Neuronal stem cell (in vitro differentiated cells): ENCODE measurements around the gene XRCC6.
"Not testable (repeated sequence)": the region's sequence is repeated elsewhere in the genome, so short reads cannot be mapped to it uniquely, and the experiment has no call there.

Source experiments
- DNase-seq: peaks from one replicate; pipeline ENCODE4 v3.0.0-alpha.2; 2013; ENCODE audit warnings: low spot score
- H2AFZ ChIP-seq: one replicate; pipeline ENCODE4 v1.6.1; 2013; ENCODE audit warnings: mild to moderate bottlenecking, low read length, inconsistent platforms
- H2AK5ac ChIP-seq: 2 replicates; pipeline ENCODE4 v1.6.1; 2013; ENCODE audit warnings: low read depth, mild to moderate bottlenecking, inconsistent platforms, low read length, moderate library complexity, mixed read lengths
- H2BK120ac ChIP-seq: 2 replicates; pipeline ENCODE4 v1.6.1; 2013; ENCODE audit warnings: low read depth, mild to moderate bottlenecking, inconsistent platforms, low read length, moderate library complexity, mixed read lengths
- H2BK12ac ChIP-seq: one replicate; pipeline ENCODE4 v1.6.1; 2013; ENCODE audit warnings: low read length, inconsistent platforms
- H2BK15ac ChIP-seq: 2 replicates; pipeline ENCODE4 v1.6.1; 2013; ENCODE audit warnings: mild to moderate bottlenecking, low read length, inconsistent platforms, mixed read lengths
- H2BK5ac ChIP-seq: one replicate; pipeline ENCODE4 v1.6.1; 2013; ENCODE audit warnings: inconsistent platforms, mild to moderate bottlenecking, low read length, moderate library complexity
- H3K14ac ChIP-seq: one replicate; pipeline ENCODE4 v1.6.1; 2013; ENCODE audit warnings: low read length, inconsistent platforms
- H3K18ac ChIP-seq: 2 replicates; pipeline ENCODE4 v1.6.1; 2013; ENCODE audit warnings: low read length, inconsistent platforms
- H3K23ac ChIP-seq: 2 replicates; pipeline ENCODE4 v1.6.1; 2013; ENCODE audit warnings: low read depth, mild to moderate bottlenecking, mixed read lengths, low read length, inconsistent platforms; ENCODE audit not compliant: poor library complexity
- H3K27ac ChIP-seq: replicated peaks from 3 replicates; pipeline ENCODE4 v1.5.1; 2013; ENCODE audit warnings: low read length, inconsistent platforms
- H3K27me3 ChIP-seq, 3 experiments: 2 replicates each; pipeline ENCODE4 v1.6.1; 2013; ENCODE audit warnings: low read length in 3 of 3, mild to moderate bottlenecking in 2 of 3, inconsistent platforms in 1 of 3, low read depth in 1 of 3, mixed read lengths in 1 of 3, moderate library complexity in 1 of 3; ENCODE audit not compliant: control insufficient read depth in 3 of 3, insufficient read depth in 3 of 3
- H3K36me3 ChIP-seq, 2 donors: replicated peaks in 1 of 2; 2 replicates each; pipeline ENCODE4 v1.6.1; 2013; ENCODE audit warnings: low read length in 2 of 2; ENCODE audit not compliant: control insufficient read depth in 2 of 2, insufficient read depth in 2 of 2
- H3K4ac ChIP-seq: 2 replicates; pipeline ENCODE4 v1.6.1; 2013; ENCODE audit warnings: inconsistent platforms, mild to moderate bottlenecking, low read length, moderate library complexity
- H3K4me1 ChIP-seq, 2 donors: 1 replicate in 1 of 2; 2 replicates in 1 of 2; pipeline ENCODE4 v1.6.1; 2013; ENCODE audit warnings: low read length in 2 of 2, low read depth in 1 of 2; ENCODE audit not compliant: control insufficient read depth in 2 of 2, insufficient read depth in 1 of 2
- H3K4me2 ChIP-seq: one replicate; pipeline ENCODE4 v1.6.1; 2013; ENCODE audit warnings: mild to moderate bottlenecking, low read length, inconsistent platforms; ENCODE audit not compliant: insufficient read depth, poor library complexity, severe bottlenecking
- H3K4me3 ChIP-seq, 2 donors: 2 replicates each; pipeline ENCODE4 v1.5.1; 2013; ENCODE audit warnings: low read length in 2 of 2, mild to moderate bottlenecking in 2 of 2, inconsistent platforms in 1 of 2, moderate library complexity in 1 of 2
- H3K79me1 ChIP-seq: one replicate; pipeline ENCODE4 v1.6.1; 2013; ENCODE audit warnings: low read depth, mild to moderate bottlenecking, inconsistent platforms, low read length, moderate library complexity
- H3K9ac ChIP-seq: one replicate; pipeline ENCODE4 v1.6.1; 2013; ENCODE audit warnings: mild to moderate bottlenecking, low read depth, low read length, inconsistent platforms; ENCODE audit not compliant: poor library complexity
- H3K9me3 ChIP-seq, 2 donors: replicated peaks in 1 of 2; 2 replicates each; pipeline versions ENCODE3 to v1.6.1; 2013; ENCODE audit warnings: low read length in 2 of 2, mild to moderate bottlenecking in 2 of 2, inconsistent platforms in 1 of 2, low read depth in 1 of 2, mixed read lengths in 1 of 2, moderate library complexity in 1 of 2; ENCODE audit not compliant: control insufficient read depth in 2 of 2, insufficient read depth in 1 of 2
- H4K8ac ChIP-seq: one replicate; pipeline ENCODE4 v1.6.1; 2013; ENCODE audit warnings: low read depth, mild to moderate bottlenecking, inconsistent platforms, low read length, moderate library complexity
- H4K91ac ChIP-seq: one replicate; pipeline ENCODE4 v1.6.1; 2013; ENCODE audit warnings: low read length, low read depth, mild to moderate bottlenecking, inconsistent platforms; ENCODE audit not compliant: poor library complexity
- WGBS, 2 donors: extraction: QIAGEN DNeasy Blood & Tissue Kit; methylation state at CpG; one replicate each; pipeline ENCODE4 v1.1.7; 2013; ENCODE audit warnings: missing lambda C conversion rate in 2 of 2, mixed read lengths in 1 of 2; ENCODE audit not compliant: insufficient read length in 2 of 2, insufficient replicate concordance in 1 of 2; ENCODE audit errors: extremely low coverage in 2 of 2; 5-methylcytosine and 5-hydroxymethylcytosine counted together

Gene XRCC6

DNA sequence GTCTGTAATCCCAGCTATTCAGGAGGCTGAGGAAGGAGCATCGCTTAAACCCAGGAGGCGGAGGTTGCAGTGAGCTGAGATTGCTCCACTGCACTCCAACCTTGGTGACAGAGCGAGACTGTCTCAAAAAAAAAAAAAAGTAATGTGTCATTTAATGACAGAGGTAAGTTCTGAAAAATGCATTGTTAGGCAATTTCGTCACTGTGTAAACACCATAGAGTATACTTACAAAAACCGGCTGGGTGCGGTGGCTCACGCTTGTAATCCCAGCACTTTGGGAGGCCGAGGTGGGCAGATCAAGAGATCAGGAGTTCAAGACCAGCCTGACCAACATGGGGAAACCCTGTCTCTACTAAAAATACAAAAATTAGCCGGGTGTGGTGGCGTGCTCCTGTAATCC lies 51.0 kb downstream of the XRCC6 start:
- H3K4me2 ChIP-seq, H3K27me3 ChIP-seq, H4K8ac ChIP-seq, H3K14ac ChIP-seq, H2BK12ac ChIP-seq, H2BK5ac ChIP-seq, H2BK15ac ChIP-seq, H2BK120ac ChIP-seq, H3K4me3 ChIP-seq, H3K23ac ChIP-seq, H3K4ac ChIP-seq, H3K27ac ChIP-seq, H3K79me1 ChIP-seq, H3K18ac ChIP-seq, H3K4me1 ChIP-seq, H2AFZ ChIP-seq, H4K91ac ChIP-seq, H2AK5ac ChIP-seq, DNase-seq, H3K9me3 ChIP-seq, H3K9ac ChIP-seq: not testable (repeated sequence)
- peaks cover 8 to 43% of the 10 kb centered on the region in 2 donors for H3K36me3 ChIP-seq
- no CpG with 5 or more reads among the region's 10 CpGs for WGBS, 2 donors

DNA sequence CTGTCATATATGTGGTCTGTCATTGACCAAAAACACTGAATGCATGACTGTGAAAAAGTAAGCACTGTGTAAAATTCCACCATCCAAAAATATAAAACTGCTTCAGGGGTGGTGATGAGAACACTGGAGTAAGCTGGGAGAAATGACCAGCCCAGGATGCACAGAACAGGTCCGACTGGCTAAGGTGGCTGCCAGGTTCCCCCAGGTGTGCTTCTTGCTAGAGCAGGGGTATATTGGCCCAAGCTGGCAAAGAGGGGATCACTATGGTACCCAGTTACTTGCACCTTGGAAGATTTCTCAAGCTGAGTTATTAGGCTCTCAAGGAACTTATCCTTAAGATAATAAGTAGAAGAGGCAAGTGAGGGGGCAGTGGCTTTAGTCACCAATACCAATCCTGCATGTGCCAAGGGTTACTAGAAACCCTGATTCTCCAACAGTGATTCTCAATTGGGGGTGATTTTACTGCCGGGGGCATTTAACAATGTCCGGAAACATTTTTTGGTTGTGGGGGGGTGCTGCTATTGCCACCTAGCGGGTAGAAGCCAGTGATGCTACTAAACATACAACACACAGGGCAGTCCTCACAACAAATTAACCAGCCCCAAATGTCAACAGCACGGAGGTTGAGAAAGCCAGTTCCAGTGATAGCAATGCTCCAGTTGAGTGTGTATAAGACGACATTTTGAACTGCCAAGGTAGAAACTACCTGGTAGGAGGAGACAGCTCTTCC lies 51.9 kb downstream of the XRCC6 start:
- no peak overlapping the region for H3K14ac ChIP-seq
- no peak overlapping the region for H3K23ac ChIP-seq
- H3K9me3 ChIP-seq = no peaks in the 10 kb centered on the region
- H3K36me3 ChIP-seq = peaks cover 10 to 50% of the 10 kb centered on the region in 2 donors
- no peak overlapping the region for H2AK5ac ChIP-seq
- H2BK15ac ChIP-seq = no peak overlapping the region
- no CpG with 5 or more reads among the region's 6 CpGs for WGBS, 2 donors
- H3K4me2 ChIP-seq = no peak overlapping the region
- peaks cover 0 to 1% of the 10 kb centered on the region in 2 donors for H3K4me1 ChIP-seq
- peak overlapping the region in 1 of 2 donors; percentile 51 for H3K4me3 ChIP-seq
- H4K8ac ChIP-seq = no peak overlapping the region
- H2BK12ac ChIP-seq = no peak overlapping the region
- no peak overlapping the region for H3K4ac ChIP-seq
- H2BK120ac ChIP-seq = no peak overlapping the region
- no peak overlapping the region for H2BK5ac ChIP-seq
- no peak overlapping the region for H3K18ac ChIP-seq
- H3K9ac ChIP-seq = no peak overlapping the region
- no peak overlapping the region for H2AFZ ChIP-seq
- no peaks in the 10 kb centered on the region for H3K27me3 ChIP-seq
- H4K91ac ChIP-seq = no peak overlapping the region
- no peaks in the 10 kb centered on the region for H3K79me1 ChIP-seq
- H3K27ac ChIP-seq = no peak overlapping the region
- DNase-seq = no peak

GRCh38 chr22:41674846-41675340 lies 53.8 kb downstream of the XRCC6 start:
- H4K8ac ChIP-seq = no peak overlapping the region
- no peak overlapping the region for H2BK12ac ChIP-seq
- H3K4me3 ChIP-seq = no peak overlapping the region
- H4K91ac ChIP-seq = no peak overlapping the region
- H3K4me2 ChIP-seq = no peak overlapping the region
- DNase-seq = no peak
- no peak overlapping the region for H3K9ac ChIP-seq
- H3K27ac ChIP-seq = no peak overlapping the region
- H3K23ac ChIP-seq = no peak overlapping the region
- H2BK15ac ChIP-seq = no peak overlapping the region
- H3K4me1 ChIP-seq = no peaks in the 10 kb centered on the region
- no CpG with 5 or more reads among the region's 12 CpGs for WGBS, 2 donors
- peaks cover 1% of the 10 kb centered on the region for H3K79me1 ChIP-seq
- H2AK5ac ChIP-seq = no peak overlapping the region
- no peaks in the 10 kb centered on the region for H3K27me3 ChIP-seq
- no peak overlapping the region for H2BK120ac ChIP-seq
- no peak overlapping the region for H3K14ac ChIP-seq
- H3K36me3 ChIP-seq = peaks cover 16 to 69% of the 10 kb centered on the region in 2 donors
- H2BK5ac ChIP-seq = no peak overlapping the region
- H3K4ac ChIP-seq = no peak overlapping the region
- H3K9me3 ChIP-seq = no peaks in the 10 kb centered on the region
- H2AFZ ChIP-seq = no peak overlapping the region
- no peak overlapping the region for H3K18ac ChIP-seq

DNA sequence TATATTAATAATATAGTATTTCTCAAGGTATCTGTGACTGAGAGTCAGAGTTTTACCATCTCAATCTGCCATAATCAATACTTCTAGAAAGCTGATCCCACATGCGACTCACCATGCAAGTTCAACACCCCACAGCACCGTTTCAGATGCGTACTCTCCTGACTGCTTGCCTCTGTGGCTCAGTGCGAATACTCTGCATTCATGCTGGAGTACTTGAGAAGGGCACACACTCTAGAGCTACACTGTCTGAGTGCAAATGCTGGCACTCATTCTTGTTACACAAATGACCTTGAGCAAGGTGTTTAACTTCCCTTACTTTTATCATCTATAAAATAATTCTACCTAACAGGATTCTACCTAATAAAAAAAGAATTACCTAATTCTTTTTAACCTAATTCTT lies 55.0 kb downstream of the XRCC6 start:
- no peak overlapping the region for H3K4ac ChIP-seq
- WGBS, 2 donors = no CpG with 5 or more reads among the region's 4 CpGs
- H3K79me1 ChIP-seq = peaks cover 3% of the 10 kb centered on the region

More for the DNA sequence above, 55.0 kb downstream of the XRCC6 start:
- Histone ChIP-seq H4K91ac (no peak overlapping the region), H4K8ac (no peak overlapping the region), H2AFZ (no peak overlapping the region), H3K14ac (no peak overlapping the region), H3K4me2 (no peak overlapping the region), H3K4me1 (no peaks in the 10 kb centered on the region), H3K27ac (no peak overlapping the region), H2BK12ac (no peak overlapping the region), H2AK5ac (no peak overlapping the region), H2BK5ac (no peak overlapping the region), H3K18ac (no peak overlapping the region), H3K9ac (no peak overlapping the region), H3K27me3 (no peaks in the 10 kb centered on the region), H3K36me3 (peaks cover 20 to 77% of the 10 kb centered on the region in 2 donors), H3K4me3 (no peak overlapping the region), H2BK120ac (no peak overlapping the region), H2BK15ac (no peak overlapping the region), H3K9me3 (no peaks in the 10 kb centered on the region), H3K23ac (no peak overlapping the region)
- no peak for DNase-seq
